ENCODE measurements around the gene USP40. TPM values are rescaled to one million over a fixed set of nuclear protein-coding genes. Genes with fewer than 3 reads are reported as not detected.

The USP40 gene, protein sequence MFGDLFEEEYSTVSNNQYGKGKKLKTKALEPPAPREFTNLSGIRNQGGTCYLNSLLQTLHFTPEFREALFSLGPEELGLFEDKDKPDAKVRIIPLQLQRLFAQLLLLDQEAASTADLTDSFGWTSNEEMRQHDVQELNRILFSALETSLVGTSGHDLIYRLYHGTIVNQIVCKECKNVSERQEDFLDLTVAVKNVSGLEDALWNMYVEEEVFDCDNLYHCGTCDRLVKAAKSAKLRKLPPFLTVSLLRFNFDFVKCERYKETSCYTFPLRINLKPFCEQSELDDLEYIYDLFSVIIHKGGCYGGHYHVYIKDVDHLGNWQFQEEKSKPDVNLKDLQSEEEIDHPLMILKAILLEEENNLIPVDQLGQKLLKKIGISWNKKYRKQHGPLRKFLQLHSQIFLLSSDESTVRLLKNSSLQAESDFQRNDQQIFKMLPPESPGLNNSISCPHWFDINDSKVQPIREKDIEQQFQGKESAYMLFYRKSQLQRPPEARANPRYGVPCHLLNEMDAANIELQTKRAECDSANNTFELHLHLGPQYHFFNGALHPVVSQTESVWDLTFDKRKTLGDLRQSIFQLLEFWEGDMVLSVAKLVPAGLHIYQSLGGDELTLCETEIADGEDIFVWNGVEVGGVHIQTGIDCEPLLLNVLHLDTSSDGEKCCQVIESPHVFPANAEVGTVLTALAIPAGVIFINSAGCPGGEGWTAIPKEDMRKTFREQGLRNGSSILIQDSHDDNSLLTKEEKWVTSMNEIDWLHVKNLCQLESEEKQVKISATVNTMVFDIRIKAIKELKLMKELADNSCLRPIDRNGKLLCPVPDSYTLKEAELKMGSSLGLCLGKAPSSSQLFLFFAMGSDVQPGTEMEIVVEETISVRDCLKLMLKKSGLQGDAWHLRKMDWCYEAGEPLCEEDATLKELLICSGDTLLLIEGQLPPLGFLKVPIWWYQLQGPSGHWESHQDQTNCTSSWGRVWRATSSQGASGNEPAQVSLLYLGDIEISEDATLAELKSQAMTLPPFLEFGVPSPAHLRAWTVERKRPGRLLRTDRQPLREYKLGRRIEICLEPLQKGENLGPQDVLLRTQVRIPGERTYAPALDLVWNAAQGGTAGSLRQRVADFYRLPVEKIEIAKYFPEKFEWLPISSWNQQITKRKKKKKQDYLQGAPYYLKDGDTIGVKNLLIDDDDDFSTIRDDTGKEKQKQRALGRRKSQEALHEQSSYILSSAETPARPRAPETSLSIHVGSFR
- total RNA-seq = 10 to 100 TPM; 17.2 to 33.3 (median 22.1) TPM
- polyA plus RNA-seq = 10 to 100 TPM; 34.5 to 34.7 TPM

GRCh38 chr2:233566141-233566956 lies at the start of gene USP40:
USP40 (minus strand) TSS chr2:233566782; CDS start chr2:233565554, 1,228 bp downstream.
- intact Hi-C loops (cut with DNase I) = no loop called here
- Histone ChIP-seq H3K36me3 (no peaks in the 10 kb centered on the region), H3K27me3 (no peaks in the 10 kb centered on the region), H3K4me1 (peaks cover 0 to 7% (median 6%) of the 10 kb centered on the region in 3 donors), H3K27ac (peak within 1 kb of the TSS; percentile 69 to 97 (median 88)), H3K9me3 (no peaks in the 10 kb centered on the region), H3K4me3 (peak within 1 kb of the TSS; percentile 43 to 93 (median 84))
- peak; percentile 84 to 93 (median 86) for DNase-seq
- no peak for FAIRE-seq
- no peak for TF ChIP-seq CTCF (IDR thresholded peaks at IDR 0.05)
- peak; percentile 98 to 100 (median 99) for ATAC-seq
- WGBS, 2 donors = 0 to 1% methylated on average over 49 to 51 of the region's 51 CpGs

GRCh38 chr2:233611284-233611683 lies 44.7 kb upstream of the USP40 start:
- no peak overlapping the region for H3K4me3 ChIP-seq
- 51 to 55% methylated on average over 4 of the region's 4 CpGs for WGBS, 2 donors
- no peak for FAIRE-seq

GRCh38 chr2:233605680-233606079 lies 39.1 kb upstream of the USP40 start:
- no peak for DNase-seq
- Histone ChIP-seq H3K27me3 (no peaks in the 10 kb centered on the region), H3K4me3 (no peak overlapping the region), H3K27ac (no peak overlapping the region), H3K36me3 (no peaks in the 10 kb centered on the region), H3K9me3 (no peaks in the 10 kb centered on the region), H3K4me1 (no peaks in the 10 kb centered on the region)
- no peak for ATAC-seq
- 86 to 100% methylated on average over 1 of the region's 1 CpG for WGBS, 2 donors
- intact Hi-C loops (cut with DNase I) = no loop called here
- no peak for FAIRE-seq
- no peak for TF ChIP-seq CTCF (IDR thresholded peaks at IDR 0.05)

More at GRCh38 chr2:233611284-233611683, 44.7 kb upstream of the USP40 start:
- H3K9me3 ChIP-seq = no peaks in the 10 kb centered on the region
- no peak overlapping the region for H3K27ac ChIP-seq
- H3K36me3 ChIP-seq = no peaks in the 10 kb centered on the region
- no peaks in the 10 kb centered on the region for H3K4me1 ChIP-seq
- no peaks in the 10 kb centered on the region for H3K27me3 ChIP-seq
- no peak for DNase-seq
- ATAC-seq = no peak
- no peak for TF ChIP-seq CTCF (IDR thresholded peaks at IDR 0.05)
- intact Hi-C loops (cut with DNase I) = no loop called here

DNA sequence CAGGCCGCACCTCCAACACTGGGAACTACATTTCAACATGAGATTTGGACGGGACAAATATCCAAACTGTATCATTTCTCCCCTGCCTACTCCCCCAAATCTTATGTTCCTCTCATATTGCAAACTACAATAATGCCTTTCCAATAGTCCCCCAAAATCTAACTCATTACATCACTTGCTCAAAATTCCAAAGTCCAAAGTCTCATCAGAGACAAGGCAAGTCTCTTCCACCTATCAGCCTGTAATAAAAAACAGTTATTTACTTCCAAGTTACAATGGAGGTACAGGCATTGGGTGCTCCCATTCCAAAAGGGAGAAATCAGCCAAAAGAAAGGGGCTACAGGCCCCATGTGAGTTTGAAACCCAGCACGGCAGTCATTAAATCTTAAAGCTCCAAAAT lies 38.2 kb upstream of the USP40 start:
- TF ChIP-seq CTCF (IDR thresholded peaks at IDR 0.05) = no peak
- H3K4me3 ChIP-seq = no peak overlapping the region
- ATAC-seq (no peak), FAIRE-seq (no peak), DNase-seq (no peak)
- intact Hi-C loops (cut with DNase I) = no loop called here
- no peaks in the 10 kb centered on the region for H3K27me3 ChIP-seq
- H3K27ac ChIP-seq = no peak overlapping the region
- H3K9me3 ChIP-seq = no peaks in the 10 kb centered on the region
- 65 to 87% methylated on average over 3 of the region's 3 CpGs for WGBS, 2 donors
- H3K4me1 ChIP-seq = no peaks in the 10 kb centered on the region
- no peaks in the 10 kb centered on the region for H3K36me3 ChIP-seq
